ENCODE data around the gene ZNF823. TPM values are rescaled to one million over a fixed set of nuclear protein-coding genes. Genes with fewer than 3 reads are reported as not detected.

Gene ZNF823
- total and polyA plus RNA-seq, 2 of the 13 experiments (the other 11 are each of a cell fraction or from before 2014, with no cell fraction given), result 5.7 to 11.7 TPM

GRCh38 chr19:11699931-11700794 lies 38.6 kb downstream of the ZNF823 start:
- Histone ChIP-seq H3K4me3 (replicated peaks in 1 of 3; ENCODE audit: insufficient read depth in 1 of 3, low read depth in 2 of 3, low read length in 3 of 3) (no peak overlapping the region), H3K9ac (ENCODE audit: insufficient read depth, low read depth, low read length) (no peak overlapping the region), H3K27ac (ENCODE audit: extremely low read length, insufficient read depth, low read length) (no peak overlapping the region), H4K20me1 (ENCODE audit: insufficient read depth, low read length) (no peaks in the 10 kb centered on the region), H2AFZ (ENCODE audit: low read length) (no peak overlapping the region), H3K79me2 (ENCODE audit: insufficient read depth, low read length) (no peaks in the 10 kb centered on the region), H3K9me3 (ENCODE audit: low read length) (no peaks in the 10 kb centered on the region), H3K4me2 (ENCODE audit: low read depth, low read length) (peak overlapping the region; percentile 39), H3K4me1 (ENCODE audit: insufficient read depth, low read length) (peaks cover 39% of the 10 kb centered on the region), H3K27me3 (ENCODE audit: control insufficient read depth in 1 of 2, insufficient read depth in 2 of 2, low read length in 2 of 2) (peaks cover 0 to 3% of the 10 kb centered on the region in 2 experiments; a peak in 1 of 5 replicates), H3K36me3 (replicated peaks in 1 of 2; ENCODE audit: control insufficient read depth in 1 of 2, insufficient read depth in 2 of 2, low read length in 2 of 2) (no peaks in the 10 kb centered on the region)
- POLR2A ChIA-PET, result interaction anchor here (1.5 kb wide), 1 partner anchor 40 kb away, joined by 3 read pairs; no protein-coding TSS in a partner anchor
- in situ Hi-C loops (cut with HindIII; ENCODE audit: extremely low pct_ligation_motif_present, low pct_unique_long_range_greater_than_20kb), result no loop called here
- peak; percentile 33 for DNase-seq (ENCODE audit: low spot score)
- FAIRE-seq, result peak; percentile 83
- intact Hi-C loops (cut with micrococcal nuclease; ENCODE audit: unreplicated experiment), result loop anchor here (5.0 kb wide), 1 partner anchor 37 kb away; the partner anchor contains the start of gene ZNF823
- WGBS (ENCODE audit: low lambda C conversion rate), result 36% methylated on average over 6 of the region's 6 CpGs
- CTCF ChIA-PET (ENCODE audit: low intra/inter-chr PET ratio, low total read pairs), result interaction anchor here (1.3 kb wide), 1 partner anchor 85 kb away, joined by 5 read pairs; no protein-coding TSS in a partner anchor
- peak; percentile 65 for ATAC-seq
- no TSS peak for BruUV-seq (replicated peaks)
- TF ChIP-seq ZKSCAN5 (CRISPR knock-in tag; IDR thresholded peaks at IDR 0.05) (no peak), ZNF326 (CRISPR knock-in tag; IDR thresholded peaks at IDR 0.05; ENCODE audit: borderline replicate concordance) (no peak), FOXA3 (CRISPR knock-in tag; IDR thresholded peaks at IDR 0.05) (no peak), MATR3 (CRISPR knock-in tag; IDR thresholded peaks at IDR 0.05) (no peak), ZNF143 (CRISPR knock-in tag; IDR thresholded peaks at IDR 0.05) (no peak), ZSCAN20 (CRISPR knock-in tag; IDR thresholded peaks at IDR 0.05; ENCODE audit: borderline replicate concordance) (no peak), ZNF614 (CRISPR knock-in tag; IDR thresholded peaks at IDR 0.05; ENCODE audit: borderline replicate concordance) (peak; percentile 37; the same call in 1 of the 2 replicates), CEBPG (CRISPR knock-in tag; IDR thresholded peaks at IDR 0.05) (no peak), RELA (CRISPR knock-in tag; IDR thresholded peaks at IDR 0.05) (no peak), EZH2 (conservative IDR thresholded peaks at IDR 0.05; ENCODE audit: low read depth, low read length) (no peak), TBP (CRISPR knock-in tag; IDR thresholded peaks at IDR 0.05) (no peak), KLF16 (CRISPR knock-in tag; IDR thresholded peaks at IDR 0.05) (0 out of 4 replicates have a peak, but pooled peaks of 1 of the 2 experiments have one; percentile 24), KIAA2018 (CRISPR knock-in tag; IDR thresholded peaks at IDR 0.05; ENCODE audit: borderline replicate concordance) (no peak), ZFP1 (CRISPR knock-in tag; IDR thresholded peaks at IDR 0.05) (no peak), SALL1 (CRISPR knock-in tag; IDR thresholded peaks at IDR 0.05) (no peak), NFE2L1 (CRISPR knock-in tag; IDR thresholded peaks at IDR 0.05; ENCODE audit: borderline replicate concordance) (no peak), ZNF792 (CRISPR knock-in tag; IDR thresholded peaks at IDR 0.05) (no peak), TAF15 (IDR thresholded peaks at IDR 0.05; ENCODE audit: low read depth, low read length, poor library complexity, severe bottlenecking) (no peak)
